Esophagus squamous epithelium (tissue), 5 donors: ENCODE results near the gene SLC27A2. TPM values are rescaled to one million over a fixed set of nuclear protein-coding genes. Genes with fewer than 3 reads are reported as not detected.
"Not testable (repeated sequence)": the region's sequence is repeated elsewhere in the genome, so short reads cannot be mapped to it uniquely, and the experiment has no call there.

Source experiments
- DNase-seq: peaks from one replicate; lab custom pipeline; 2025; lab: John Stamatoyannopoulos, UW
- H3K27ac ChIP-seq, 4 donors: fragments of 200-600 bp; sonication (generic); one replicate each; pipeline ENCODE4 v1.5.1; 2016 to 2019; ENCODE audit warnings: mild to moderate bottlenecking in 1 of 4
- H3K27me3 ChIP-seq, 4 donors: fragments of 200-600 bp; sonication (generic); 1 replicate in 3 of 4; 2 replicates in 1 of 4; pipeline versions ENCODE4 v1.5.1 to v1.6.0; 2017 to 2021; ENCODE audit warnings: antibody characterized with exemption in 1 of 4
- H3K36me3 ChIP-seq, 3 donors: fragments of 200-600 bp; sonication (generic); one replicate each; pipeline ENCODE4 v1.5.1; 2016 to 2019
- H3K4me1 ChIP-seq, 3 donors: fragments of 200-600 bp; sonication (generic); one replicate each; pipeline ENCODE4 v1.5.1; 2017 to 2019
- H3K4me3 ChIP-seq, 4 donors: fragments of 200-600 bp; sonication (generic); 1 replicate in 3 of 4; 2 replicates in 1 of 4; pipeline ENCODE4 v1.5.1; 2016 to 2019; ENCODE audit warnings: mild to moderate bottlenecking in 2 of 4, moderate library complexity in 1 of 4
- H3K9me3 ChIP-seq, 3 donors: fragments of 200-600 bp; sonication (generic); one replicate each; pipeline ENCODE4 v1.5.1; 2016 to 2019
- POLR2A ChIP-seq, 4 donors: fragments of 450-650 bp; IDR thresholded peaks; one replicate each; pipeline ENCODE4 v1.6.1; 2017; ENCODE audit warnings: antibody characterized with exemption in 4 of 4, mild to moderate bottlenecking in 4 of 4, moderate library complexity in 3 of 4
- WGBS, 2 donors: methylation state at CpG; one replicate each; pipeline ENCODE4 v1.1.5; 2018; 5-methylcytosine and 5-hydroxymethylcytosine counted together
- intact Hi-C: fragments of 100-400 bp; cut with DNase I; formaldehyde crosslinking; loops from one replicate; pipeline ENCODE4 v1.15.0; 2022
- total RNA-seq, 4 donors: library from RNA; depleted of rRNA; stranded (reverse); fragments of >200 nt; gene quantifications; one replicate each; pipeline ENCODE4 v1.1.0, GENCODE V29; 2016
- TF ChIP-seq, protein P1 (sequence below), 6 experiments: fragments of 450-650 bp in 4 of 6; fragments of 200-600 bp in 2 of 6; sonication (generic) in 2 of 6; IDR thresholded peaks; one replicate each; pipeline ENCODE4 v1.5.1; 2016 to 2019; ENCODE audit warnings: antibody characterized with exemption in 6 of 6, mild to moderate bottlenecking in 4 of 6, moderate library complexity in 4 of 6
- donor health status: DM: yes; HTN: yes; CAD: no.

SLC27A2 gene
- total RNA-seq, 4 donors from 2014 or later = 2.2 to 9.4 (median 3.8) TPM

DNA sequence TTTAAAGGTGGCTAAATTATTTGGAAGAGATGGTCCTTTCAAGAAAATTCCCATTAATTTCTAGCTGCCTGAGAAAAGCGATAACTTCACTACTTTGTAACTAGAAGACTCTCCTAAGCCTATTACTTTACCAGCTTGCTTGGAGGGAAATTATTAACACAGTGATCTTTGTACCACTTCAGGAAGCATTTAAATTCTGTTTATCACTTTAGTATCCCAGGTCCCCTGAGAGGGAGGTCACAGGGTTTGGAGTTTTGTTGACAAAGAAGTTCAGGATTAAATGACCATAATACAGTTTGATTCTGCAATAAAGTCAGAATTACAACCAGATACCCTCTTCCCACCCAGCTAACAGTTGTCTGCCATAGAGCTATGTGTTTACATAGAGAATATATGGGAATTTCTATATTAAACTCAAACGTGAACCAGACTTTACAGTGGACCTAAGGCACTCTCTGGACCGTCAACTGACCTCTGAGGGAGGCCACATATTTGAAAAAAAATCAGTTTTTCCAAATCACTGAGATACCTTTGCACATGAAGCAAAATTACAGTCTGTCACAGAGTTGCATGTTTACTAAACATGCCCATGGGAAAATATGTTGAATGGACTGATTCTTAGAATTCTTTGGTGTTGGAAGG is 3.0 kb downstream of the SLC27A2 start:
- intact Hi-C loops = no loop called here
- no peak overlapping the region for H3K27ac ChIP-seq
- no peak for DNase-seq
- peaks cover 0 to 27% (median 4%) of the 10 kb centered on the region in 3 donors for H3K4me1 ChIP-seq
- WGBS, 2 donors = 55 to 75% methylated on average over 3 of the region's 3 CpGs
- peaks cover 0 to 41% (median 0%) of the 10 kb centered on the region in 4 donors for H3K27me3 ChIP-seq
- TF ChIP-seq, protein P1, sequence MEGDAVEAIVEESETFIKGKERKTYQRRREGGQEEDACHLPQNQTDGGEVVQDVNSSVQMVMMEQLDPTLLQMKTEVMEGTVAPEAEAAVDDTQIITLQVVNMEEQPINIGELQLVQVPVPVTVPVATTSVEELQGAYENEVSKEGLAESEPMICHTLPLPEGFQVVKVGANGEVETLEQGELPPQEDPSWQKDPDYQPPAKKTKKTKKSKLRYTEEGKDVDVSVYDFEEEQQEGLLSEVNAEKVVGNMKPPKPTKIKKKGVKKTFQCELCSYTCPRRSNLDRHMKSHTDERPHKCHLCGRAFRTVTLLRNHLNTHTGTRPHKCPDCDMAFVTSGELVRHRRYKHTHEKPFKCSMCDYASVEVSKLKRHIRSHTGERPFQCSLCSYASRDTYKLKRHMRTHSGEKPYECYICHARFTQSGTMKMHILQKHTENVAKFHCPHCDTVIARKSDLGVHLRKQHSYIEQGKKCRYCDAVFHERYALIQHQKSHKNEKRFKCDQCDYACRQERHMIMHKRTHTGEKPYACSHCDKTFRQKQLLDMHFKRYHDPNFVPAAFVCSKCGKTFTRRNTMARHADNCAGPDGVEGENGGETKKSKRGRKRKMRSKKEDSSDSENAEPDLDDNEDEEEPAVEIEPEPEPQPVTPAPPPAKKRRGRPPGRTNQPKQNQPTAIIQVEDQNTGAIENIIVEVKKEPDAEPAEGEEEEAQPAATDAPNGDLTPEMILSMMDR (IDR thresholded peaks at IDR 0.05) = no peak
- no peak for TF ChIP-seq POLR2A (IDR thresholded peaks at IDR 0.05)
- no peak overlapping the region for H3K4me3 ChIP-seq
- no peaks in the 10 kb centered on the region for H3K9me3 ChIP-seq
- H3K36me3 ChIP-seq = no peaks in the 10 kb centered on the region

DNA sequence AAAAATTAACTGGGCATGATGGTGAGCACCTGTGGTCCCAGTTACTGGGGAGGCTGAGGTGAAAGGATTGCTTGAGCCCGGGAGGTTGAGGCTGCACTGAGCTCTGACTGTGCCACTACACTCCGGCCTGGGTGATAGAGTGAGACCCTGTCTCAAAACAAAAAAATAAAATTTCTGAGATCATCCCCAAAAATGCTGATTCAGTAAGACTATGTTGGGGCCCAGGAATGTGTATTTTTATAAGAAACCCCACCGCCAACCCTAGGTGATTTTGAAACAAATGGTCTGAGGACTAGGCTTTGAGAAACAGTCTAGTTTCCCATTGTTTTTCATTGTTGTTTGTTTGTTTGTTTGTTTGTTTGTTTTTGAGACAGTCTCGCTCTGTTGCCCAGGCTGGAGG is 4.1 kb downstream of the SLC27A2 start:
- Histone ChIP-seq H3K4me3 (no peak overlapping the region), H3K27me3 (peaks cover 0 to 32% (median 0%) of the 10 kb centered on the region in 4 donors), H3K27ac (no peak overlapping the region), H3K9me3 (no peaks in the 10 kb centered on the region), H3K36me3 (no peaks in the 10 kb centered on the region), H3K4me1 (peaks cover 0 to 20% (median 4%) of the 10 kb centered on the region in 3 donors)
- no peak for DNase-seq
- TF ChIP-seq POLR2A (IDR thresholded peaks at IDR 0.05) = no peak
- TF ChIP-seq, protein P1 (IDR thresholded peaks at IDR 0.05) = no peak
- intact Hi-C loops = no loop called here
- WGBS, 2 donors = 96 to 100% methylated on average over 4 of the region's 4 CpGs

GRCh38 chr15:50186752-50187151 is 4.8 kb downstream of the SLC27A2 start:
- WGBS, 2 donors = 87 to 88% methylated on average over 1 of the region's 1 CpG
- Histone ChIP-seq H3K4me1 (peaks cover 0 to 16% (median 2%) of the 10 kb centered on the region in 3 donors), H3K36me3 (no peaks in the 10 kb centered on the region), H3K27me3 (peaks cover 0 to 25% (median 0%) of the 10 kb centered on the region in 4 donors), H3K4me3 (no peak overlapping the region), H3K27ac (no peak overlapping the region), H3K9me3 (no peaks in the 10 kb centered on the region)
- intact Hi-C loops = no loop called here
- TF ChIP-seq, protein P1 (IDR thresholded peaks at IDR 0.05) = no peak
- no peak for TF ChIP-seq POLR2A (IDR thresholded peaks at IDR 0.05)
- no peak for DNase-seq

GRCh38 chr15:50187525-50187924 is 5.5 kb downstream of the SLC27A2 start:
- Histone ChIP-seq H3K4me1 (peaks cover 0 to 8% (median 0%) of the 10 kb centered on the region in 3 donors), H3K36me3 (no peaks in the 10 kb centered on the region), H3K27me3 (peaks cover 0 to 17% (median 0%) of the 10 kb centered on the region in 4 donors), H3K9me3 (no peaks in the 10 kb centered on the region), H3K27ac (no peak overlapping the region), H3K4me3 (no peak overlapping the region)
- no peak for TF ChIP-seq POLR2A (IDR thresholded peaks at IDR 0.05)
- TF ChIP-seq, protein P1 (IDR thresholded peaks at IDR 0.05) = no peak
- intact Hi-C loops = no loop called here
- no peak for DNase-seq
- WGBS, 2 donors = 69 to 75% methylated on average over 2 of the region's 2 CpGs

GRCh38 chr15:50187997-50188396 is 6.0 kb downstream of the SLC27A2 start:
- H3K4me1 ChIP-seq = peaks cover 0 to 7% (median 0%) of the 10 kb centered on the region in 3 donors
- no peak overlapping the region for H3K4me3 ChIP-seq
- intact Hi-C loops = no loop called here
- DNase-seq = no peak
- no peak overlapping the region for H3K27ac ChIP-seq
- H3K36me3 ChIP-seq = no peaks in the 10 kb centered on the region
- 81 to 95% methylated on average over 2 of the region's 2 CpGs for WGBS, 2 donors
- TF ChIP-seq POLR2A (IDR thresholded peaks at IDR 0.05) = no peak
- TF ChIP-seq, protein P1 (IDR thresholded peaks at IDR 0.05) = no peak
- H3K9me3 ChIP-seq = no peaks in the 10 kb centered on the region
- H3K27me3 ChIP-seq = peaks cover 0 to 13% (median 0%) of the 10 kb centered on the region in 4 donors

- DNase-seq, intact Hi-C loops, H3K27ac ChIP-seq: not testable (repeated sequence)
These were observed 6.8 kb downstream of the SLC27A2 start for GRCh38 chr15:50188793-50189192.

More at GRCh38 chr15:50188793-50189192, 6.8 kb downstream of the SLC27A2 start:
- not testable (repeated sequence) for H3K36me3 ChIP-seq, H3K9me3 ChIP-seq, H3K27me3 ChIP-seq, H3K4me3 ChIP-seq
- H3K4me1 ChIP-seq = peaks cover 0 to 10% (median 0%) of the 10 kb centered on the region in 3 donors
- 90 to 98% methylated on average over 2 to 5 of the region's 5 CpGs for WGBS, 2 donors
